Adrenal gland (tissue), 5 donors: ENCODE results near the gene ZMYND8.

Experiments used
- POLR2A ChIP-seq, 2 donors: fragments of 450-650 bp; IDR thresholded peaks; one replicate each; pipeline ENCODE4 v1.6.1; 2017; ENCODE audit warnings: antibody characterized with exemption in 2 of 2, mild to moderate bottlenecking in 2 of 2, moderate library complexity in 1 of 2
- TF ChIP-seq, protein P1 (sequence below), 6 experiments: fragments of 450-650 bp in 4 of 6; fragments of 200-600 bp in 2 of 6; sonication (generic) in 1 of 6; IDR thresholded peaks; 1 replicate in 5 of 6; 2 replicates in 1 of 6; pipeline versions ENCODE4 v1.5.1 to v1.8.0; 2016 to 2021; ENCODE audit warnings: antibody characterized with exemption in 6 of 6, mild to moderate bottlenecking in 2 of 6, moderate library complexity in 1 of 6
- donor health status: DM: no; HTN: no; CAD: no.

DNA sequence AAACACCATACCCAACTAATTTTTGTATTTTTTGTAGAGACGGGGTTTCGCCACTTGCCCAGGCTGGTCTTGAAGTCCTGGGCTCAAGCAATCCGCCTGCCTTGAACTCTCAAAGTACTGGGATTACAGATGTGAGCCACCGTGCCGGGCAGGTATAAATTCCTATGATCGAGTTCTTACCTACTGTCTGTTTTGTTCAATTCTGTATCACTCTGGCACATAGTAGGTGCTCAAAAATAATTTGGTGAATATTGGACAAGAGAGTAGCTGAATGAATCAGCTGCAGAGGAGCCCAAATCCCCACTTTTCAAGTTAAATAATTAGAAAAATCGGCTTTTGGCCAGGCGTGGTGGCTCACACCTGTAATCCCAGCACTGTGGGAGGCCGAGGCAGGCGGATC lies 13.7 kb upstream of the ZMYND8 start:
- TF ChIP-seq, protein P1, sequence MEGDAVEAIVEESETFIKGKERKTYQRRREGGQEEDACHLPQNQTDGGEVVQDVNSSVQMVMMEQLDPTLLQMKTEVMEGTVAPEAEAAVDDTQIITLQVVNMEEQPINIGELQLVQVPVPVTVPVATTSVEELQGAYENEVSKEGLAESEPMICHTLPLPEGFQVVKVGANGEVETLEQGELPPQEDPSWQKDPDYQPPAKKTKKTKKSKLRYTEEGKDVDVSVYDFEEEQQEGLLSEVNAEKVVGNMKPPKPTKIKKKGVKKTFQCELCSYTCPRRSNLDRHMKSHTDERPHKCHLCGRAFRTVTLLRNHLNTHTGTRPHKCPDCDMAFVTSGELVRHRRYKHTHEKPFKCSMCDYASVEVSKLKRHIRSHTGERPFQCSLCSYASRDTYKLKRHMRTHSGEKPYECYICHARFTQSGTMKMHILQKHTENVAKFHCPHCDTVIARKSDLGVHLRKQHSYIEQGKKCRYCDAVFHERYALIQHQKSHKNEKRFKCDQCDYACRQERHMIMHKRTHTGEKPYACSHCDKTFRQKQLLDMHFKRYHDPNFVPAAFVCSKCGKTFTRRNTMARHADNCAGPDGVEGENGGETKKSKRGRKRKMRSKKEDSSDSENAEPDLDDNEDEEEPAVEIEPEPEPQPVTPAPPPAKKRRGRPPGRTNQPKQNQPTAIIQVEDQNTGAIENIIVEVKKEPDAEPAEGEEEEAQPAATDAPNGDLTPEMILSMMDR (IDR thresholded peaks at IDR 0.05) = no peak
- TF ChIP-seq POLR2A (IDR thresholded peaks at IDR 0.05) = no peak
